HG03039 (cell line): ENCODE measurements around the gene NANOS3.
"Not testable (repeated sequence)": the region's sequence is repeated elsewhere in the genome, so short reads cannot be mapped to it uniquely, and the experiment has no call there.

Experiments used
- ATAC-seq: cut with Tn5 transposase; IDR thresholded peaks from one replicate; pipeline ENCODE4 v1.9.1; 2021; ENCODE audit warnings: mild to moderate bottlenecking, moderate library complexity; ENCODE audit not compliant: unreplicated experiment

The NANOS3 gene

DNA sequence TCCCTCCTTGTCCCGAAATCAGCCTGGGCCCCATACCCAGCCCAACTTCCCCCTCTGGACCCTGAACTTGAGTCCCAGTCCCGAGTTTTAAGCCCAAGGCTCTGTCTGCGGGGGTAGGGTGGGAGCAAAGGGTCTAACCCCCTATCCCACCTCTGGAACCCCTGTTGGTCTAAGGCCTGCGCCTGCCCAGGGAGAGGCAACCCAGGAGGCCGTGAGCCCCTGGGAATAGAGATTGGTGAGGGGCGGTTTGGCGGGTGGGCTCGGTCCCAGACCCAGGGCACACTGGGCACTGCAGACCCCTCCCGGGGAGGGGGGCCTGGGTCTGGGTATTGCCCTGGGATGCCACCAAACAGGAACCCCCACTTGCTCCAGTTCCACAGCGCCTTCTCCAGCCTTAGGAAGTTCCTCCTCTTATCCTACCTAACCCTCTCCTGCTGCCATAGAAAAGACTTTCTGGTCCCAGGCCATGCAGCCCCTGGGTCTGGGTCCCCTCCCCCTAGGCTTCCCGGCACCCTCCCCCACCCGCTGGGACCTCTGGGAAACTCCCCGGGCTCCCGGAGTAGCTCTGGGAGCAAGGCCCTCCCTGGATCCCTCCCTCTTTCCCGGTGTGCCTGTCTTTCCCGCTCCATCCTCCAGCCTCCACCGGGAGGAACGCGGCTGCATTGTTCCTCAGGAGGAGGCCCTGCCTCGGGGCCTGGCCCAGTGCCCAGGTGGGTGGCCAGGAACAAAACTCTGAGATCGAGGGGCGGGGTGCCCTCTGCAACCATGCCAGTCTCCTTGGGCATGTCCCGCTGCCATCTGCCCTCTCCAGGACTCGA is 33.6 kb upstream of the NANOS3 start:
- no peak for ATAC-seq

DNA sequence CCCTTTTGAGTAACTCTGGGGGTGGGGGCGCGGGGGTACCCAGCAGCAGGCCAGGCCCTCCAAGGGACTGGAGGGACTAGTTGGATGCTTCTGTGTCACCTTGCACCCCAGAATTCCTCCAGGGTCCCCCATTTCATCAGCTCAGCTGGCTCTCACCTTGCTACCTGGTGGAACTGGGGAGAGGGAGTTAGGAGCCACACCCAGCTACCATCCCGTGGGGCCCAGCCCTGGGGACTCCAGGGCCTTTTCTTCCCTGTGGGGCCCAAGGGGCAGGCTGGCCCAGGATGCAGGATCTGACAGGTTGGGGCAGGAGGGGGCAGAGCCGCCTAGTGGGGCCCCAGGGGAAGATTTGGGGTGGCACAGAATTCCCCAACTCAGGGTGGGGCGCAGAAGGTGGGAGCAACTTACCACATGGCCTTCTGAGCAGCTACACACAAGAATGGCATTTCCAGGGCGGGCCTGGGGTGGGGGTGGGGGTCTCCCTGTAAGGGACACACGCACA is 32.8 kb upstream of the NANOS3 start:
- no peak for ATAC-seq

DNA sequence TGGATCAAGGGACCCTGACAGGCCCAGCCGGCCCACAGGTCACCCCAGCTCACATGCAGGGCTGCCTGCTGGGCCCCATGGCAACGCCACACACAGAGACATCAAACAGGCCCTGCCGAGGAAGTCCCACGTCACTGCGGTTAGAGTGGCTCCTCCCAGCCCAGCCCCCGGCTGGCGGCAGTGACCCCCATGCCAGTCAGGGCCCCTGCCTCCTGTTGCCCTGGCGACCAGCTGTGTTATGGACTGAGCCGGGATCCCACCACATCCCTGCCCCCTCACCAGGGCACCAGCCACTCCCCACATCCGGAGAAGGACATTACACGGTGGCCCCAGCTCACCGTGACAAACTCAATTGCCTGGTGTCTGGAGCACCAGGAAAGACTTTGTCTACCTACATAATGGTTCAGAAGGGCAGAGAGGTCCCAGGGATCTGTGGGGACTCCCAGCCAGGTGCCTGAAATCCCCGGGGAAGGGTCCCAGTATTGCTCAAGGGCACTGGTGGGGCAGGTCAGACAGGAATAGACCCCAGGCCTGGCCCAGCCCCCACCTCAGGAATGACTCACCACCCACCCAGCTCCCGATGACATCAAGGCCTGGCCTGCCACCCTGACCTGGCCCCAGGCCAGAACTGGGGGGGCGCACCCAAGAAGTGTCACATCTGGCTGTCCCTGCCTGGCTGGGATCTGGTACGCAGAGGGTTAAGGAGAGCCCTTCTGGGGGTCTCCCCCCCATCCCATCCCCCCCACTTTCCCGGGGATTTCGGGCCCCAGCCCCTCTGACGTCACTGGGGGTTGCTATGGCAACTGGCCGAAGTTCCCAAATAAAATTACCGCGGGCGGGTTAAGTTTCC is 30.2 kb upstream of the NANOS3 start:
- ATAC-seq = peak; percentile 36

DNA sequence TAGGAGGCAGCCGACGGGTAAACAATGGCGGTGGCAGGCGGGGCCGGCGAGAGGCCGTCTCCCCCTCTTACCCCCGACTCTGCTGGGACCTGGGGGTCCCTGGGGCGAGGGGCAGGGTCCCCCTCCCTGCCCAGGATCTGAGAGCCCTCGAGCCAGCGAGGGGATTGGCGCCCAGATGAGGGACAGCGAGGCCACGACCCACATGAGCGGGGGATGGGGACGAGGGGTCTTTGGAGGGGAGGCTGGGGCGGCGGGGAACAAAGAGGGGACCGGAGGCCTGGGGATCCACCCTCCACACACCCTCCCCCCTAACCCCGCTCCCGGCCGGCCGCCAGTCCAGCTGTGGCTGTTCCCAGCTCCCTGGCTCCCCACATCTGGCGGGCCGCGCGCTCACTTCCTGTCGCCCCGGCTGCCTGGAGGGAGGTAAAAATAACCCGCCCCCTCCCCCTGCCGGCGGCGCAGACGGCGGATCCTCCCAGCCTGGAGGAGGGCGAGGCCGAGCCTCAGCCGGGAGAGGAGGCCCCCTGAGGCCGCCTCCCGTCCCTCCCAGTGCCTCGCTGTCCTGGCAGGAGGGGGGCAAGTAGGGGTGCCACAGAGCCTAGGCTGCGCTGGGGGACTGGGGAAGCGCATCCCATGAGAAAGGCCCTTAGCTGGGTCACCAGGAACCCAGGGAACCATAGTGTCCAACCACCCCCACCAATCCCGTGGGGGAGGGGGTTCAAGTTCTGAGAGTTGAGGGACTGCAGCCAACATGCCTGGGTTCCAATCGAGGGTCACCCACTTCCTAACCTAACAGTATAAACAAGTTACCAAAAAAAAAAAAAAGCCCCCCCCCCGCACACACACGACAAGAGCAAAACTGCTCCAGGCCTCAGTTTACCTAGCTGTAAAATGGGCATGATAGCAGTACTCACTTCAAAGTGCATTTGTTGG is 29.3 kb upstream of the NANOS3 start:
- no peak for ATAC-seq

DNA sequence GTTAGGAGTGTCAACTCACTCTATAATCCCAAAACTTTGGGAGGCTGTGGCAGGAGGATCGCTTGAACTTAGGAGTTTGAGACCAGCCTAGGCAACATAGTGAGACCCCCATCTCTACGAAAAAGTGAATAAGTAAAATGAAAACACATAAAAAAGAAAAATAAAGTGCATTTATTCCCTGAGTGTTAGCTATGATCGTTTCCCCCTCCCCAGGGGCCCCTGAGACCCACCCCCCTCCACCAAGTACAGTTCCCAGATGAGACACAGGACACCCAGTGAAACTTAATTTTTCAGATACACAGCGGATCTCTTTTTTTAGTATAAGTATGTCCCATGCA is 28.6 kb upstream of the NANOS3 start:
- ATAC-seq = no peak

DNA sequence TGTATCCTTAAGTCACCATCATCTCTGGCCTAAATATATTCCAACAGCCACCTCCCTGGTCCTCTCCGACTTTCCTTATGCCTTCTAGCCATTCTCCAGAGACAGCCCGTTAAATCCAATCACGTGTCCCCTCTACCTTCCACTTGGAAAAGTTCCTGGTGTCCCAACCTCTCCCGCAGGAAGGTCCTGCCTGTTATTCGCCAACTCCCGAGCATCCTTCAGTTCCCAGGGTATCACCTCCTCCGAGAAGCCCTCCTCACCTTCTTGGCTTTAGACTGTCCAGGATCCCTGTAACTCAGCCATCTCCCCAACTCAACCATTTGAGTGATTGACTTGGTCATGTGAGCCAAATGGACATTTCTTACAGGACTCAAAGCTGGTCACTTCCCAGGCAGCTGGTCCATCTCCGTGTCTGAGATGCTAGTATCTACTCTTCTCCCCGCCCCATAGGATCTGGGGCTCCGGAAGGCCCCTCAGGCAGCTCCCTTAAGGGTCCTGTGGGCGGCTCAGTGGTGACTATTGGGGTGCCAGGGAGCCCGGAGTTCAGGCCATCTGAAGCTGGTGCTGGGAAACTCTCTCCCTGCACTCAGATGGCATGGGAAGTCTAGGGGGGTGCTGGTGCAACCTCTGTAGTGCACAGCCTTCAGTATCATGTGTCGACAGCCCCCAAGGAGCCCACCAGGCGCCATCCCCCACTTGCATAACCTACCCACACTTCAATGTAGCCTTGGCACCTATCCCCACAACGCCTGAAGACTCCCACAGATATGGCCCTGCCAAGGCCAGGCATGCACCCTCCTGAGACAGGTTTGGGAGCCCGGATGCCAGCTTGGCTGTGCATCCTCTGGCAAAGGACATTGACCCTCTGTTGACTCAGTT is 27.9 kb upstream of the NANOS3 start:
- no peak for ATAC-seq

DNA sequence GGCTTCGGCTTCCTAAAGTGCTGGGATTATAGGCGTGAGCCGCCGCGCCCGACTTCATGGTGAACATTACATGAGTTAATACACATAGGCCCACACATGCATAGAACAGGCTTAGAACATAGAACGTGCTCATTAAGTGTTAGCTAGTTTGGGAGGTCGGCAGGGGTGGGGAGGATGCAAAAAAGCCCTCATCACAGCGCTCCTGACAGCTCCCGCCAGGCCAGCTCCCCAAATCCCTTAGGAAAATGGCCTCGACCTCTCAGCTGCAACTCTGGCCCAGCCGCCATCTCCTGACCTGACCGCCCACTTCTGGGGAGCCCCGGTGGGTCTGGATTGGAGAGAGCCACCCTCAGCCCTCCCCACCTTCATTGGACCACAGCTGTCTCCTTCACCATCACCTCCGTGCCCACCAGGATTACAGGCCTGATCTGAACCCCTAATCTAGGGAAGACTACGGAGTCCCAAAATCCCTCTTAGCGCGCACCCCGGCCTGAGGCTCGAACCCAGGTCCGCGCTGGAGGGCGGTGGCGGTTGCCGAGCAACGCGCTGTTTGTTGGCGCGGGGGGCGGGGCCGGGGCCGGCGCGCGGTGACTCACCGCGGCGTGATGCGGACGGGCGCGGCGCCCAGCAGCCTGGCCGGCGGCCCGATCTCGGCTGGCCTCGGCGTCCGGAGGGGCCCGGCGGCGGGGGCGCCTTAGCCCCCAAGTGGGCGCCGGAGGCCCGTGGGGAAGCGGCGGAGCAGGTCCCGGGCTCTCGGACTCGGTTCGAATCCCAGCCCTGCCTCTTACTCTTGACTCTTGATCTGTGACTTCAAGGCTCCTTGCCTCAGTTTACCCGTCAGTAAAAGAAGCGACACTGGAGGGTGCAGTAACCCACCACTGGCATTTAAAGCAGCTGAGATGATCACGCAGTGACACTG is 26.7 kb upstream of the NANOS3 start:
- no peak for ATAC-seq

DNA sequence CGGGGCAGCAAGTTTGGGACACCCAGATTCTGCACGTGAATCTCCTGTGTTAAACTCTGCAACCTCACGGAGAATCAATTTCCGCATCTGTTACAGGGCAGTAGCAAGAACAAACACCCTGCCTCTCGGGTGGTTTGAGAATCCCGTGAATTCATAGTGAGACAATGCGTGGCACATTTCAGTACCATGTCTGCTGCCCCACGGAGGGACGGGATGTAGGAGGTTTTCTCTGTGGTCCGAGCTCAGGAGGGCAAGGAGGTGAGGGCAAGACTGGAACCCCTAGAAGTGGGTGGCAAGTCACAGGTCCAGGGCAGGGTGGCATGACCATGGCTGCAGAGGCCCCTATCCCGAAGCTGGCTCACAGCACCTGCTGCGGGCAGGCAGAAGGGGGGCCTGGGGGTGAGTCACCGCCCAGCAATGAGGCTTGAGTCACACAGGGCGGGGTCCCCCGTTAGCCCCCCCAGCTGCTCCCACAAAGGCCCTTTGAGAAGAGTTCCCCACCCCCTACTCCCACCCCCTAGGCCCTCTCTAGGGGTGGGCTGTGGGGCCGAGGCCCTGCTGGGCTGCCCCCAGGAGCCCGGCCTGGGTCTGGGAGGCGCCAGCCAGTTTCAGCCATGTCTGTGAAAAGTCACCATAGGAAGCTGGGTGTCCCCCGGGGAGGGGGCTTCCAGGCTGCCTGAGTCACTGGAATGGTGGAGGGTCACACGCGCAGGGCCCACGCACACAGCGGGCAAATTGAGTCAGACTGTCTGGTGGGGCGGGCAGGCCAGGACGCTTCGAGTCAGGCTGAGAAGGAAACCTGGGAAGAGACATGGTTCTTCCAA is 25.8 kb upstream of the NANOS3 start:
- no peak for ATAC-seq

DNA sequence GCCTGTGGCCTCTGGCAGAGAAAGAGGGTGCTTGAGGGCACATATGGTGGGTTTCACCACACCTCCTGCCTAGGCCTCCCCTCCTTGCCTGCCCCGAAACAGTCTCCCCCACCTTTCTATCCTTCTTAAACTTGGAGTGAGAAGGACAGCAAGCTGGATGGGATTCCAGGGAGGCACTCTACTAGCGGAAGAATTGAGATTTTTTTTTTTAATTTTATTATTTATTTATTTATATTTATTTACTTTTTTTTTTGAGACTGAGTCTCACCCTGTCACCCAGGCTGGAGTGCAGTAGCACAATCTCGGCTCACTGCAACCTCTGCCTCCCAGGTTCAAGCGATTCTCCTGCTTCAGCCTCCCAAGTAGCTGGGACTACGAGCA is 25.2 kb upstream of the NANOS3 start:
- not testable (repeated sequence) for ATAC-seq

DNA sequence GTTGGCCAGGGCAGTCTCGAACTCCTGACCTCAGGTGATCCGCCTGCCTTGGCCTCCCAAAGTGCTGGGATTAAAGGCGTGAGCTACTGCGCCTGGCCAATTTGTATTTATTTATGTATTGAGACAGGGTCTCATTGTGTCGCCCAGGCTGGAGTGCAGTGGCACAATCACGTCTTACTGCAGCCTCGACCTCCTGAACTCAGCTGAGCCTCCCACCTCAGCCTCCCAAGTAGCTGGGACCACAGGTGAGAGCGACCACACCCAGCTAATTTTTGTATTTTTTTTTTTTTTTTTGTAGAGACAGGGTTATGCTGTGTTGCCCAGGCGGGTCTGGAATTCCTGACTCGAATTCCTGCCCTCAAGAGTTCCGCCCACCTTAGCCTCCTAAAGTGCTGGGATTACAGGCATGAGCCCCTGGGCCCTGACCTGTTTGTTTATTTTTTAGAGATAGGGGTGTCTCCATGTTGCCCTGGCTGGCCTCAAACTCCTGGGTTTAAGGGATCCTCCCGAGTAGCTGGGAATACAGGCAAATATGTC is 24.7 kb upstream of the NANOS3 start:
- not testable (repeated sequence) for ATAC-seq

DNA sequence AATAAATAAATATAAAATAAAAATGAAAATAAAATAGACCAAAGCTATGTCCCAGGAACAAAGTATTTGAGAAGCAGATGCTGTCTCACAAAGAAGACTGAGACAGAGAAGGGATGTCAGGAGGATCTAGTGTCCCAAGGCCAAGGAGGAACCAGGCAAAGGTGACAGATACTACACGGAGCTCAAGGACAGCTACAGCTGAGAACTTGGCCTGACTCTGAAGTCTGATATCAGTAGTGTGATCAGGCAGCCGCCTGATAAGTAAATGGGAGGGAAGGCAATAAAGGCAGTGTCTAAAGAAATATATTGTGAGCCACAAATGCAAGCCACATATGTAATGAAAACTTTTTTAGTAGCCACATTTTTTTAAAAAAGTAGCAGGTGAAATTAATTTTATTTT is 20.4 kb upstream of the NANOS3 start:
- no peak for ATAC-seq

DNA sequence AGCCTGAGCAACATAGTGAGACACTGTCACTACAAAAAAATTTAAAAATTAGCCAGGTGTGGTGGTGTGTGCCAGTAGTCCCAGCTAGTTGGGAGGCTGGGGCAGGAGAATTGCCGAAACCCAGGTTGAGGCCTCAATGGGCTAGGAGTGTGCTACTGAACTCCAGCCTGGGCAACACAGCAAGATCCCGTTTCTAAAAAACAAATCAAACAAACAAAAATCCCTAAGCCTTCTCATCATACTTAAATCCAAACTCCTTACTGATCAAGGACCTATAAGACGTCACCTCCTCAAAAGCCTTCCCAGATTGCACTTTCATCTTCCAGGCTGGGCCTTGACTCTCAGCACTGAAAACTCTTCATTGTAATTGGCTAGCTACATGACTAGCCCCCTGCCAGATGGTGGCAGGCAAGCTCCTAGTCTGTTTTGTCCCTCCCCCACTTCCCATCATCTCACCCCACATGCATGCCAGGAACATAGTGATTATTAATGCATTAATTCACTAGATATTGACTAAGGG is 17.5 kb upstream of the NANOS3 start:
- ATAC-seq = no peak

DNA sequence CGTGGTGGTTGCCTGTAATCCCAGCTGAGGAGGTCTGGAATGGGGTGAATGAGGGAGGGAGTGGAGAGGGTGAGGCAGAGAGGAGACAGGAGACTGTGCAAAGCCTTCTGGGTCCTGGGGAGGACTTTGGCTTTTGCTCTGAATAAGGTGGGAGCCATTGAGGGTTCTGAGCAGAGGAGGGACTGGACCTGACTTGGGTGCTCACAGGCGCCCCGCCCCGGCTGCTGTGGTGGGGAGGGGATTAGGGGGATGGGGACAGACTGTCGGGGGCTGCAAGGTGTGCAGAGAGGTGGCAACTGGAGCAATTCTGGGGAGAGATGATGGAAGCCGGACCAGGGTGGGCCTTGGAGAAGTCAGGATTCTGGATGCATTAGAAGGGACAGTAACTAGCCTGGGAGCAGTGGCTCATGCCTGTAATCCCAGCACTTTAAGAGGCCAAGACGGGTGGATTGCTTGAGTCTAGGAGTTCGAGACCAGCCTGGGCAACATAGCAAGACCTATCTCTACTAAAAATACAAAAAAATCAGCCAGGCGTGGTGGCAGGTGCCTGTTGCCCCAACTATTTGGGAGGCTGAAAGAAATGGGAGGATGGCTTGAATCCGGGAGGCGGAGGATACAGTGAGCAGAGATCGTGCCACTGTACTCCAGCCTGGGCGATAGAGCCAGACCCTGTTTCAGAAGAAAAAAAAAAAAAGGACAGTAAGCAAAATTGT is 16.1 kb upstream of the NANOS3 start:
- no peak for ATAC-seq

DNA sequence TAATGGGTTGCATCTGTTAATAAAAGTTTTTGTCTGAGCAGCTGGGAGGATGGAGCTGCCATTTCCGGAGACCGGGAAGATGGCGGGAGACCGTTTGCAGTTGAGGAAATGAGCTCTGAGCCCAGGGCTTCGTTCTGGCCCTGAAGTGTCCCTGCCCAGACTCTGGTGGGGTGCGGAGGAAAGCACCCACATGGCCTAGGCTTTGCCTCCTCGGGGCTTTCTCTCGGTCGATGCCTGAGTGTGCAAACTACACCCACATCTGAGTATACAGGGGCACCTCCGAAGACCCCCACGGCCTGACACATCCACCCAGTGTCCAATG is 15.6 kb upstream of the NANOS3 start:
- peak; percentile 12 for ATAC-seq

DNA sequence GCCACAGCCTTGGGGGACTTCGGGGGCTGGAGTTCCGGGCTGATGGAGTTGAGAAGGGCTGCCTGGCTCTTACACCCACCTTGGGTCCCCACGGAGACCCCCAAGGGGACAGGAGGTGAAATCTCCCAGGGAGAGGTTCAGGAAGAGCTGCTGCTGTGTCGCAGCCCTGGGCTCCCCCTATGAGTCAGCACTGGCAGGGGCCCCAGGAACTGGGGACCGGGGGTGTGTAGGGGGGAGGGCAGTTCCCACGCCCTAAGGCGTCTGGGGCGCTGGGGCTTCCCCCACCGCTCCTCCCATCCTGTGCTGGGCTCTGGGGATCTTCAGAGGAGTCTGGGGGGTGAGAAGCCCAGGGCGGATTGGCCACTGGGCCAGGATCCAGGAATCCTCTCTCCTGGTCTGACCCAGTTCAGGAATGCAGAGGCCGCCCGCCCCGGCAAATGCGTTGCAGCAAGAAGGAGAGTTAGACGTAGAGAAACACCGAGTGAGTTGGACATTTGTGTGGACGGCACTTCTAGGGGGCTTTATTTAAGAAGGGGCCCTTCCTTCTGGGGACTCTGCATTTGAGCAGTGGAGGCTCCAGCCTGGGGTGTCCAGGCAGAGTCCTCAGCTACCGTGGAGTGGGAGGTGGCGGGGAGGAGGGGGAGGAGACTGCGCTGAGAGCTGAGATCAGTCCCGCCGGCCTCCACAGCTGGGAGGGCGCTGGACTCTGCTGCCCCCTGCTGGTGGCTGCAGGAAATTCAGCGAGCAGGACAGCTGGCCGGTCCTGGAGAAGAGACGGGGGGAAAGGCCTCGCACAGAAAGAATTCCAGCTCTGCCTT is 15.0 kb upstream of the NANOS3 start:
- peak; percentile 72 for ATAC-seq

DNA sequence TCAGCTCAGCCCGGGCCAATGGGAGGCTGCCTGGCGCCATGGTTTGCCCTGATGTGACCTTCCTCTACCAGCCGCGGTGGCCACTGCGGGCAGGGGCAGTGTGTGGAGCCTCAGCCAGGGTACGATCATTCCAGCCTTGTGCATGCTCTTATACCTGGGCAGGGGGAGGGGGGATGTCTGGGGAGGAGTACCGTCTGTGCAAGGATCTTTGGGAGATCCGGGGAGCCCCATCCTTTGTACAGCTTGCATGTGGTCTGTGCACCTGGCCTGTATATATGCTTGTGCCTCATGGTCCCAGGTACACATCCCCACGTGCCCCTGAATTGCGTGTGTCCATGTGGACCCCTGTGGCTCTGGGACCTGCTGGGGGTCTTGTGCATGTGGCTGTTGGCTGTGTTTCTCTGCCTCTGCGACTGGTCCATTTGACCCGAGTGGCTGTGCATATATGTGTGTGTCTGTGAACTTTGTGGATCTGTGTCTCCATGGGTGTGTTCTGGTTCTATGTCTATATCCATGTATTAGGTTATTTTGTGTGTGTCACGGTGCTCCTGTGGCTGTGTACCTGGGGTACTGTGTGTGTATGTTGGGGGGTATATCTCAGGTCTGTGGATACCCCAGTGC is 12.8 kb upstream of the NANOS3 start:
- ATAC-seq = no peak
